Measurements from ENCODE around the gene CXXC1. TPM values are rescaled to one million over a fixed set of nuclear protein-coding genes. Genes with fewer than 3 reads are reported as not detected.

Gene CXXC1
- total and polyA plus RNA-seq, 7 donors: 27.0 to 83.2 (median 49.0) TPM

DNA sequence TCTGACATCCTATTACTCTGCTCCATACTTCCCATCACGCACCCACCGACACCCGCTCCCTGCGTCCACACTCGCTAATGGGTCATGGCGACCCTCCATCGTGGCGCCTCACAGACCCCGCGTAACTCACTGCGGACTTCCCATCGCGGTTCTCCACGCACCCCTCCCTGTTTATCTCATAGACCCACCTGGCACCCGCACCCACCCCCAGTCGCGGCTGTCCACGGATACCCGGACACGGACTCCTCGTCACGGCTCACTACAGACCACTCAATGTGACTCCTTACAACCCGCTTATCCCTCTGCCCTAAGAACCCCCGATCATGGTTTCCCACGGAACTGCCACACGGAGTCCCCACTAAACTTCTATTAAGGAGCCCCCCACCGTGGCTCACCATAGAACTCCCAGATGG lies 458 bp downstream of the CXXC1 start:
- peak; percentile 78 for DNase-seq
- Histone ChIP-seq H3K27ac (peak overlapping the region; percentile 81 to 88 (median 86)), H3K36me3 (peaks cover 0 to 38% (median 8%) of the 10 kb centered on the region in 4 donors), H3K4me3 (peak overlapping the region; percentile 68 to 85 (median 75)), H3K27me3 (no peaks in the 10 kb centered on the region), H3K4me1 (peaks cover 0 to 17% (median 14%) of the 10 kb centered on the region in 4 donors), H3K9me3 (no peaks in the 10 kb centered on the region)
- 1% methylated on average over 27 of the region's 27 CpGs for WGBS, 2 donors
- TF ChIP-seq EP300 (IDR thresholded peaks at IDR 0.05) (no peak), POLR2A (IDR thresholded peaks at IDR 0.05) (no peak)
- TF ChIP-seq, protein P1, sequence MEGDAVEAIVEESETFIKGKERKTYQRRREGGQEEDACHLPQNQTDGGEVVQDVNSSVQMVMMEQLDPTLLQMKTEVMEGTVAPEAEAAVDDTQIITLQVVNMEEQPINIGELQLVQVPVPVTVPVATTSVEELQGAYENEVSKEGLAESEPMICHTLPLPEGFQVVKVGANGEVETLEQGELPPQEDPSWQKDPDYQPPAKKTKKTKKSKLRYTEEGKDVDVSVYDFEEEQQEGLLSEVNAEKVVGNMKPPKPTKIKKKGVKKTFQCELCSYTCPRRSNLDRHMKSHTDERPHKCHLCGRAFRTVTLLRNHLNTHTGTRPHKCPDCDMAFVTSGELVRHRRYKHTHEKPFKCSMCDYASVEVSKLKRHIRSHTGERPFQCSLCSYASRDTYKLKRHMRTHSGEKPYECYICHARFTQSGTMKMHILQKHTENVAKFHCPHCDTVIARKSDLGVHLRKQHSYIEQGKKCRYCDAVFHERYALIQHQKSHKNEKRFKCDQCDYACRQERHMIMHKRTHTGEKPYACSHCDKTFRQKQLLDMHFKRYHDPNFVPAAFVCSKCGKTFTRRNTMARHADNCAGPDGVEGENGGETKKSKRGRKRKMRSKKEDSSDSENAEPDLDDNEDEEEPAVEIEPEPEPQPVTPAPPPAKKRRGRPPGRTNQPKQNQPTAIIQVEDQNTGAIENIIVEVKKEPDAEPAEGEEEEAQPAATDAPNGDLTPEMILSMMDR (IDR thresholded peaks at IDR 0.05): no peak
- intact Hi-C loops (cut with DNase I): loop anchor here (5.0 to 10.0 kb wide), 4 partner anchors 365 to 1742 kb away; partner anchors contain the start of genes ACAA2 and SMAD7

DNA sequence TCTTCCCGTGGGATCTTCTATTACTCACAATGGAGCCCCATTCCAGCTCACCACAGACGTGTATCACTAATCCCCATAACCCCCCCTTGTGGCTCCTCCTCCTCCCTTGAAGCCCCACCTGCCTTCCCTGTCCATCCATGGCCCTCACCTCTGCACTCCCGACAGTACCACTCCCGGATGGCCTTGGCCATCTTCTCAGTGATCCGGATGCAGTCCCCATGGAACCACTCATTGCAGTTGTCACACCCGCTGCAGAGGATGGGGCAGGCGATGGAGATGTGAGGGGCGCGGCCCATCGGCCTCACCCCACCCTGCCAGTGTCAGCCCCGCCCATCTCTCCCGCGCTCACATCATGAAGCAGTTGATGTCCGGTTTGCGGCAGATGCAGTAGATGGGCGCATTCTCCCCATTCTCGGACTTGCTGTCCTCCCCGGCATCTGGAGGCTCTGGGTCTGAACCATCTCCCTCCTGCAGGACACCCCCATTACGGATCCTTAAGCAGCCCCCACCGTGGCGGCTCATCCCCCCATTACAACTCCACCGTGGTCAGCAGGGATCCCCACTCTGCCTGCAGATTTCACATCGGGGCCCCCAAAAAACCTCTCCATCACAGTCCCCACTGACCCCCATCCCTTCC lies 983 bp downstream of the CXXC1 start:
- 14 to 34% methylated on average over 23 of the region's 23 CpGs for WGBS, 2 donors
- peaks cover 0 to 38% (median 8%) of the 10 kb centered on the region in 4 donors for H3K36me3 ChIP-seq
- no peaks in the 10 kb centered on the region for H3K9me3 ChIP-seq
- no peaks in the 10 kb centered on the region for H3K27me3 ChIP-seq
- H3K4me1 ChIP-seq: peaks cover 0 to 19% (median 16%) of the 10 kb centered on the region in 4 donors
- TF ChIP-seq POLR2A (IDR thresholded peaks at IDR 0.05): no peak
- TF ChIP-seq, protein P1 (IDR thresholded peaks at IDR 0.05): no peak
- TF ChIP-seq EP300 (IDR thresholded peaks at IDR 0.05): no peak
- TF ChIP-seq POLR2AphosphoS5 (IDR thresholded peaks at IDR 0.05): no peak
- peak; percentile 64 for DNase-seq
- intact Hi-C loops (cut with DNase I): loop anchor here (5.0 to 10.0 kb wide), 4 partner anchors 366 to 1742 kb away; partner anchors contain the start of genes ACAA2 and SMAD7
- H3K27ac ChIP-seq: peak overlapping the region; percentile 81 to 88 (median 86)
- H3K4me3 ChIP-seq: peak overlapping the region; percentile 68 to 85 (median 75)

DNA sequence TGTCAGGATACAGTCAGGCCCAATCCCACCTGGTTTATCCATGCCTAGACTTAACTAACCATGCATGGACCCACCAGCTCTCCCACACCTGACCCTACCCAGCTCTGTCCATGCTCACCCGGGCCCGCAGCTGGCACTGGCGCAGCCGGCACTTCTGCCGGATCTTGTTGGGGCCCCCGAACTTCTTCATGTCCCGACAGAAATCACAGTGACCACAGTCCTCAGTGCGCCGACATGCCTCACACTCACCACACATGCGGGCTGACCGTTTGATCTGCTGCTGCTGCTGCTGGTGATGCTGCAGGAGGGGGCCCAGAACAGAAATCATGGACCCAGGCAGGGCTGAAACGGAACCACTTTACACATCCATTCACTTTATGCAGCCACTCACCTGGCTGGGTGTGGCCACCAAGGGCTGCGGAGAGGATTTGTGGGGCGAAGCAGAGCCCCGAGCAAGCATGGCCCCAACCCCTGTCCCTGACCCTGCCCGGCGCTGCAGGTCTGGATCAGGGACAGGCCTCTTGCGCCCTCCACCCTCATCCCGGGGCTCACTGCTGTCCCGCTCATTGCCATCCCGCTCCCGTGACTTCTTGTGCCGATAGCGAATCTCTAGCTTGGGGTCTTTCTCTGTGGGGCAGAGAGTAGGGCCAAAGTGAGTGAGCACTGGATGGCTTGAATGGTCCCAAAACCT lies 1.7 kb downstream of the CXXC1 start:
- TF ChIP-seq EP300 (IDR thresholded peaks at IDR 0.05): no peak
- TF ChIP-seq POLR2AphosphoS5 (IDR thresholded peaks at IDR 0.05): no peak
- TF ChIP-seq, protein P1 (IDR thresholded peaks at IDR 0.05): no peak
- no peak for TF ChIP-seq POLR2A (IDR thresholded peaks at IDR 0.05)
- H3K27ac ChIP-seq: peak overlapping the region in 1 of 4 donors; percentile 86
- H3K4me1 ChIP-seq: peaks cover 0 to 20% (median 17%) of the 10 kb centered on the region in 4 donors
- H3K4me3 ChIP-seq: no peak overlapping the region
- no peaks in the 10 kb centered on the region for H3K27me3 ChIP-seq
- peaks cover 0 to 38% (median 8%) of the 10 kb centered on the region in 4 donors for H3K36me3 ChIP-seq
- WGBS, 2 donors: 96 to 97% methylated on average over 24 of the region's 24 CpGs
- intact Hi-C loops (cut with DNase I): loop anchor here (5.0 to 10.0 kb wide), 4 partner anchors 367 to 1741 kb away; partner anchors contain the start of genes ACAA2 and SMAD7
- DNase-seq: peak; percentile 64
- H3K9me3 ChIP-seq: no peaks in the 10 kb centered on the region

GRCh38 chr18:50285071-50285470 lies 2.4 kb downstream of the CXXC1 start:
- H3K27ac ChIP-seq: no peak overlapping the region
- TF ChIP-seq EP300 (IDR thresholded peaks at IDR 0.05) (no peak), POLR2AphosphoS5 (IDR thresholded peaks at IDR 0.05) (no peak), POLR2A (IDR thresholded peaks at IDR 0.05) (no peak)
- TF ChIP-seq, protein P1 (IDR thresholded peaks at IDR 0.05): no peak
- 94 to 95% methylated on average over 13 of the region's 13 CpGs for WGBS, 2 donors
- no peaks in the 10 kb centered on the region for H3K9me3 ChIP-seq
- no peaks in the 10 kb centered on the region for H3K27me3 ChIP-seq
- no peak overlapping the region for H3K4me3 ChIP-seq
- H3K4me1 ChIP-seq: peaks cover 0 to 27% (median 24%) of the 10 kb centered on the region in 4 donors
- DNase-seq: no peak
- peaks cover 0 to 38% (median 8%) of the 10 kb centered on the region in 4 donors for H3K36me3 ChIP-seq
- intact Hi-C loops (cut with DNase I): loop anchor here (5.0 to 10.0 kb wide), 4 partner anchors 367 to 1740 kb away; partner anchors contain the start of genes ACAA2 and SMAD7

Data from sigmoid colon (tissue), 7 donors.